GM19193 (cell line): ENCODE measurements around the gene TJP3.

Experiments used
- POLR2A ChIP-seq: IDR thresholded peaks from 4 replicates; pipeline ENCODE4 v1.6.1; 2011; ENCODE audit not compliant: insufficient read depth, insufficient read length; ENCODE audit errors: extremely low read depth

The TJP3 gene

GRCh38 chr19:3759482-3760254, 51.5 kb downstream of the TJP3 start:
- TF ChIP-seq POLR2A: no peak

GRCh38 chr19:3760871-3761361, 52.7 kb downstream of the TJP3 start:
- no peak for TF ChIP-seq POLR2A

GRCh38 chr19:3761382-3762129, 53.4 kb downstream of the TJP3 start, which contains the start of gene APBA3:
Gene APBA3, minus strand, starts transcription at chr19:3761692. Its CDS starts 1,428 bp downstream, at chr19:3760264.
- peak; percentile 94 for TF ChIP-seq POLR2A

GRCh38 chr19:3762130-3762473, 53.9 kb downstream of the TJP3 start:
- no peak for TF ChIP-seq POLR2A

GRCh38 chr19:3762501-3763459, 54.6 kb downstream of the TJP3 start, which contains the start of gene MRPL54:
Gene MRPL54, plus strand, starts transcription at chr19:3762682. Its CDS starts 19 bp downstream, at chr19:3762701.
- peak; percentile 95 for TF ChIP-seq POLR2A

GRCh38 chr19:3765121-3765520, 56.9 kb downstream of the TJP3 start:
- TF ChIP-seq POLR2A: no peak

- TF ChIP-seq POLR2A: no peak
Measured at GRCh38 chr19:3766520-3766919, 58.3 kb downstream of the TJP3 start.

GRCh38 chr19:3767050-3767449, 58.9 kb downstream of the TJP3 start:
- TF ChIP-seq POLR2A: no peak

- no peak for TF ChIP-seq POLR2A
Measured at GRCh38 chr19:3768015-3768747, 60.0 kb downstream of the TJP3 start.

- no peak for TF ChIP-seq POLR2A
Measured at GRCh38 chr19:3768748-3769099, 60.5 kb downstream of the TJP3 start.

- no peak for TF ChIP-seq POLR2A
Measured at GRCh38 chr19:3769494-3769893, 61.3 kb downstream of the TJP3 start.

GRCh38 chr19:3770136-3770999, 62.2 kb downstream of the TJP3 start:
- no peak for TF ChIP-seq POLR2A

- no peak for TF ChIP-seq POLR2A
Measured at GRCh38 chr19:3771000-3771905, 63.1 kb downstream of the TJP3 start.

GRCh38 chr19:3771906-3772455, 63.8 kb downstream of the TJP3 start, which contains the start of gene RAX2:
Gene RAX2, minus strand, starts transcription at chr19:3772228. Its CDS starts 486 bp downstream, at chr19:3771742.
- TF ChIP-seq POLR2A: no peak
